Suprapubic skin (tissue), 4 donors: ENCODE measurements around the gene NSD1.

Source experiments
- CTCF ChIP-seq, 2 donors: fragments of 200-600 bp in 1 of 2; fragments of 450-650 bp in 1 of 2; sonication (generic) in 1 of 2; IDR thresholded peaks; one replicate each; pipeline ENCODE4 v1.5.1; 2016 to 2019; ENCODE audit warnings: antibody characterized with exemption in 2 of 2, mild to moderate bottlenecking in 1 of 2, moderate library complexity in 1 of 2
- EP300 ChIP-seq: sonication (generic); formaldehyde crosslinking; IDR thresholded peaks from one replicate; pipeline ENCODE4 v1.6.1; 2017; ENCODE audit warnings: antibody characterized with exemption
- POLR2A ChIP-seq, 2 donors: fragments of 450-650 bp; IDR thresholded peaks; one replicate each; pipeline ENCODE4 v1.6.1; 2017; ENCODE audit warnings: antibody characterized with exemption in 2 of 2, mild to moderate bottlenecking in 2 of 2, moderate library complexity in 2 of 2
- POLR2AphosphoS5 ChIP-seq, 3 donors: sonication (generic); formaldehyde crosslinking; IDR thresholded peaks; one replicate each; pipeline ENCODE4 v1.6.1; 2017; ENCODE audit warnings: antibody characterized with exemption in 3 of 3

DNA sequence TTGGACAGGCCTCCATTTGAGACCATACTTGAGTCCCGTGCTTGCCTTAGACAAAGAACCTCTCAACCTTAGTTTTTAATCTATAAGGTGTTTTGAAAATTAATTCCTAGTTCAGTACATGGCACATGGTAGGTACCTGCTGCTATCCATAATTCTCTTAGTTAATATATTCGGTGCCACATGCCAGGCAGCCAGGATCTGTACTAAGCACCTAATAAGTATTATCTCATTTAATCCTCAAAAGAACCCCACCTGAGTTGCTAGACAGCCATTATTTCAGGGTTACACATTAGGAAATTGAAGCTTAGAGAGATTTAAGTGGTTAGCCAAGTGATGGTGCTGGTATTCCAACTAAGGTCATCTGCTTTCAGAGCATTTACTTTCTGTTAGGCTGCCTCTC is 29.9 kb downstream of the NSD1 start:
- TF ChIP-seq CTCF (IDR thresholded peaks at IDR 0.05) (no peak), POLR2A (IDR thresholded peaks at IDR 0.05) (no peak), POLR2AphosphoS5 (IDR thresholded peaks at IDR 0.05) (no peak), EP300 (no peak)
